OCI-LY7 (cell line): ENCODE measurements around the gene PRSS48. TPM values are rescaled to one million over a fixed set of nuclear protein-coding genes. Genes with fewer than 3 reads are reported as not detected.

Experiments used
- BruUV-seq: library from RNA; stranded (reverse); fragments of 400-500 nt; replicated peaks from 2 replicates; lab custom pipeline; 2021; lab: Mats Ljungman, UMichigan
- CTCF ChIA-PET: fragments of 300-600 bp; sonication (Branson Sonifier 250); formaldehyde crosslinking; loops from one replicate; lab custom pipeline; 2022; ENCODE audit warnings: antibody characterized with exemption; ENCODE audit not compliant: unreplicated experiment; lab: Charles Lee
- POLR2A ChIA-PET: fragments of 300-600 bp; sonication (Branson Sonifier 250); formaldehyde crosslinking; loops from one replicate; lab custom pipeline; 2022; ENCODE audit warnings: antibody characterized with exemption; lab: Charles Lee
- DNase-seq: peaks from one replicate; pipeline ENCODE4 v3.0.0-alpha.2; 2015; ENCODE audit warnings: low spot score
- H2AFZ ChIP-seq: fragments of 200-600 bp; sonication (generic), shearing (Covaris generic); 2 replicates; pipeline ENCODE4 v1.6.1; 2014; ENCODE audit warnings: mild to moderate bottlenecking, antibody characterized with exemption, low read length, moderate library complexity
- H3K27ac ChIP-seq: fragments of 200-600 bp; sonication (generic); 2 replicates; pipeline ENCODE4 v1.5.1; 2014; ENCODE audit warnings: mixed run types, low read depth, mild to moderate bottlenecking, moderate library complexity, low read length, inconsistent platforms; ENCODE audit not compliant: poor library complexity, severe bottlenecking
- H3K36me3 ChIP-seq: fragments of 200-600 bp; sonication (generic); 2 replicates; pipeline ENCODE4 v1.6.1; 2014; ENCODE audit warnings: mild to moderate bottlenecking, antibody characterized with exemption, low read length, moderate library complexity, mixed read lengths; ENCODE audit not compliant: insufficient read depth
- H3K4me1 ChIP-seq: fragments of 200-600 bp; sonication (generic); 2 replicates; pipeline ENCODE4 v1.5.1; 2014; ENCODE audit warnings: mild to moderate bottlenecking, low read length; ENCODE audit not compliant: insufficient read depth, poor library complexity, severe bottlenecking
- H3K4me2 ChIP-seq: fragments of 200-600 bp; sonication (generic); 2 replicates; pipeline ENCODE4 v1.6.1; 2014; ENCODE audit warnings: mild to moderate bottlenecking, low read length
- H3K4me3 ChIP-seq: fragments of 200-600 bp; sonication (generic); 2 replicates; pipeline ENCODE4 v1.5.1; 2014; ENCODE audit warnings: mild to moderate bottlenecking, low read depth, low read length; ENCODE audit not compliant: poor library complexity, severe bottlenecking
- H3K79me2 ChIP-seq: fragments of 200-600 bp; sonication (generic); 2 replicates; pipeline ENCODE4 v1.6.1; 2016; ENCODE audit warnings: low read depth, mild to moderate bottlenecking, low read length, moderate library complexity, mixed read lengths; ENCODE audit not compliant: insufficient read depth
- H3K9me2 ChIP-seq: fragments of 200-600 bp; sonication (generic); 2 replicates; pipeline ENCODE4 v1.6.1; 2016; ENCODE audit warnings: mild to moderate bottlenecking, low read length, mixed read lengths; ENCODE audit not compliant: insufficient read depth
- H3K9me3 ChIP-seq: fragments of 200-600 bp; sonication (generic); 2 replicates; pipeline ENCODE4 v1.6.1; 2014; ENCODE audit warnings: mild to moderate bottlenecking, mixed run types, low read length, mixed read lengths
- H4K20me1 ChIP-seq: fragments of 200-600 bp; sonication (generic); 2 replicates; pipeline ENCODE4 v1.6.1; 2014; ENCODE audit warnings: mild to moderate bottlenecking, antibody characterized with exemption, low read length, moderate library complexity, mixed read lengths; ENCODE audit not compliant: insufficient read depth
- EZH2phosphoT487 ChIP-seq: fragments of 200-600 bp; sonication (generic); IDR thresholded peaks from 2 replicates; pipeline ENCODE4 v1.6.1; 2018; ENCODE audit warnings: low read depth, borderline replicate concordance, mild to moderate bottlenecking, mixed run types, antibody characterized with exemption, low read length, moderate library complexity, mixed read lengths
- intact Hi-C: fragments of 100-400 bp; cut with micrococcal nuclease; formaldehyde crosslinking; loops from one replicate; pipeline ENCODE4 v1.10.0; 2022; ENCODE audit not compliant: unreplicated experiment
- total RNA-seq, 2 experiments: library from RNA; depleted of rRNA in 1 of 2; stranded (reverse); fragments of >200 nt in 1 of 2; shearing (Covaris generic) in 1 of 2; gene quantifications; 2 replicates each; pipeline ENCODE4 v1.2.3, GENCODE V29; 2014 to 2022
- TF ChIP-seq, protein P1 (sequence below): fragments of 200-600 bp; sonication (generic); conservative IDR thresholded peaks from 2 replicates; pipeline ENCODE4 v1.5.1; 2014; ENCODE audit warnings: mild to moderate bottlenecking, antibody characterized with exemption, low read length, moderate library complexity, mixed read lengths

The PRSS48 gene
- total RNA-seq, 2 experiments from 2014 or later, result not detected

DNA sequence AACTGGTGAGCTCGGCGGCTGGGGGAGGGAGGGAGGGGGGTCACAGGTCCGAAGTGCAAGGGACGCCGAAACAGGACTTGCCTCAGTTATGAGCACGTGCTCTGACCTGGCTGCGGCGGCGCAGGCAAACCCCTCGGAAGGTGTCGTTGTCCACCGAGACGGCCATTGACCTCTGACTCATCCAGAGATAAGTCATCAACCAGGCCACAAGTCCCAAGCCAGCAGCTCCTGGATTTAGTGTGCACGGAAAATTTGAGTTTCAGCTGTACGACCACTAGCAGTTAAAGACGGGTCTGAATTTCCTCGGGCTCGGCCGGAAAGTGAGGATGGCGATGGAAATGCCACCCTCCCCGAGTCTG, 47.8 kb downstream of the PRSS48 start:
- ChIA-PET CTCF (no interaction called here), POLR2A (interaction anchor here (0.9 kb wide), 1 partner anchor 173 kb away, joined by 5 read pairs; no protein-coding TSS in a partner anchor)
- TF ChIP-seq, protein P1, sequence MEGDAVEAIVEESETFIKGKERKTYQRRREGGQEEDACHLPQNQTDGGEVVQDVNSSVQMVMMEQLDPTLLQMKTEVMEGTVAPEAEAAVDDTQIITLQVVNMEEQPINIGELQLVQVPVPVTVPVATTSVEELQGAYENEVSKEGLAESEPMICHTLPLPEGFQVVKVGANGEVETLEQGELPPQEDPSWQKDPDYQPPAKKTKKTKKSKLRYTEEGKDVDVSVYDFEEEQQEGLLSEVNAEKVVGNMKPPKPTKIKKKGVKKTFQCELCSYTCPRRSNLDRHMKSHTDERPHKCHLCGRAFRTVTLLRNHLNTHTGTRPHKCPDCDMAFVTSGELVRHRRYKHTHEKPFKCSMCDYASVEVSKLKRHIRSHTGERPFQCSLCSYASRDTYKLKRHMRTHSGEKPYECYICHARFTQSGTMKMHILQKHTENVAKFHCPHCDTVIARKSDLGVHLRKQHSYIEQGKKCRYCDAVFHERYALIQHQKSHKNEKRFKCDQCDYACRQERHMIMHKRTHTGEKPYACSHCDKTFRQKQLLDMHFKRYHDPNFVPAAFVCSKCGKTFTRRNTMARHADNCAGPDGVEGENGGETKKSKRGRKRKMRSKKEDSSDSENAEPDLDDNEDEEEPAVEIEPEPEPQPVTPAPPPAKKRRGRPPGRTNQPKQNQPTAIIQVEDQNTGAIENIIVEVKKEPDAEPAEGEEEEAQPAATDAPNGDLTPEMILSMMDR, result no peak
- TF ChIP-seq EZH2phosphoT487, result no peak
- H4K20me1 ChIP-seq, result no peaks in the 10 kb centered on the region
- no peak overlapping the region for H3K27ac ChIP-seq
- H3K36me3 ChIP-seq, result no peaks in the 10 kb centered on the region
- intact Hi-C loops, result no loop called here
- no peak overlapping the region for H3K4me3 ChIP-seq
- no peaks in the 10 kb centered on the region for H3K9me3 ChIP-seq
- no peak overlapping the region for H3K4me2 ChIP-seq
- BruUV-seq, result no TSS peak
- no peak for DNase-seq
- no peaks in the 10 kb centered on the region for H3K9me2 ChIP-seq
- no peak overlapping the region for H2AFZ ChIP-seq
- H3K4me1 ChIP-seq, result no peaks in the 10 kb centered on the region
- H3K79me2 ChIP-seq, result no peaks in the 10 kb centered on the region

DNA sequence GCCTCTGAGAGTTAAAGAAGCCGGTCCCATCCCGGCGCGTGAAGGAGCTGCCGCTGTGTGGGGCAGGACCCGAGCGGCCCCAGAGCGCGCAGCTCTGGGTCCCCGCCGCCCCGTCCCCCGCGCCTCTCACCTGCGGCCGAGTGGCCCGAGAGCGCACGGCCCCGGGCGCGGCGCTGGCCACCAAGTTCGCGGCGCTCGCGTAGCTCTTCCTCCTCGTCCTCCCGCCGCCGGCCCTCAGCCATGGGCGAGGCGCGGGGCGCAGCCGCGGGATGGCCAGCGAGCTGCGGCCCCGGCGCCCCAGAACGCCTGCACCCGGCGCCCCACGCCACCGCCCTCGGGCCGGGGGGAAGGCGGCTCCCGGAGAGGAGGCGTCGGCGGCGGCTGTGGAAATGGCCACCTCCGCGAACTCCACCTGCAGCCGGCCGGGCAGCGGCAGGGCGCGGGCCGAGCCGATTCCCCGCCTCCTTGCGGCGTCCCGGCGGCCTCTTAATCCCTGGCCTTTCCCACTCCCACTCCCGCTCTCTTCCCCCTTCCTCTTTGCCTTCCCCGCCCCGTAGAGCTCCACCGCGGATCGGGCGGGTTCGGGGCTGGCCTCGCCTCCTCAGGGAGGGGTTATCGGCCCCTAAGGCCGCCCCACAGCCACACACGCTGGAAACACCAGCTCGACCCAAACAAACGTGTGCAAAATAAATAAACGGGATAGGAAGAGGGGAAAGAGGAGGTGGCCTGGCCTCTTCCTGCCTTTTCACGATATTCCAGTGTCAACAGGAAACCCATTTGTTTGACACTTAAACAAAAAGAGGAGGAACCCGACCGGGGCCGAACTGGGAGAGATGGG, 48.4 kb downstream of the PRSS48 start, which contains the start of gene SH3D19:
Gene SH3D19 (minus strand): TSS at position 495 of the 838 bp plus-strand sequence. CDS start 253 bp downstream, at position 242.
- TF ChIP-seq EZH2phosphoT487, result no peak
- TF ChIP-seq, protein P1, result no peak
- intact Hi-C loops, result no loop called here
- H3K79me2 ChIP-seq, result no peaks in the 10 kb centered on the region
- ChIA-PET POLR2A (interaction anchor here (0.9 kb wide), 1 partner anchor 173 kb away, joined by 5 read pairs; no protein-coding TSS in a partner anchor), CTCF (no interaction called here)
- H2AFZ ChIP-seq, result no peak within 1 kb of the TSS
- H3K4me3 ChIP-seq, result no peak within 1 kb of the TSS
- no peak within 1 kb of the TSS for H3K4me2 ChIP-seq
- no peak for DNase-seq
- H4K20me1 ChIP-seq, result no peaks in the 10 kb centered on the region
- no peak within 1 kb of the TSS for H3K27ac ChIP-seq
- no peaks in the 10 kb centered on the region for H3K36me3 ChIP-seq
- BruUV-seq, result no TSS peak
- H3K9me3 ChIP-seq, result no peaks in the 10 kb centered on the region
- no peaks in the 10 kb centered on the region for H3K9me2 ChIP-seq
- no peaks in the 10 kb centered on the region for H3K4me1 ChIP-seq

DNA sequence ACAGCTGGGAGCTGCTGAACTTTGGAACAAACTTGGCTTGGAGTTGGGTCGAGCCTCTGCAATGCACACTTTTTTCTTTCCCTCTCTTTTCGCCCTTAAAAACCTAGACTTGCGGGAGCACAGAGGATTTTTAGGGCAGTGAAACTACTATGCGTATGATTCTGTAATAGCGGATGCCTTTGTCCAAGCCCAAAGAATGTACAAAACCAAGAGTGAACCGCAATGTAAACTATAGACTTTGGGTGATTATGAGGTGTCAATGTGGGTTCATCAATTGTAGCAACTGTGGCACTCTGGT, 48.9 kb downstream of the PRSS48 start:
- H3K27ac ChIP-seq, result no peak overlapping the region
- no peaks in the 10 kb centered on the region for H4K20me1 ChIP-seq
- no peaks in the 10 kb centered on the region for H3K4me1 ChIP-seq
- no peak overlapping the region for H3K4me2 ChIP-seq
- no peaks in the 10 kb centered on the region for H3K9me2 ChIP-seq
- H3K9me3 ChIP-seq, result no peaks in the 10 kb centered on the region
- no peak overlapping the region for H2AFZ ChIP-seq
- DNase-seq, result no peak
- H3K79me2 ChIP-seq, result no peaks in the 10 kb centered on the region
- TF ChIP-seq, protein P1, result no peak
- no peak for TF ChIP-seq EZH2phosphoT487
- no peaks in the 10 kb centered on the region for H3K36me3 ChIP-seq
- POLR2A ChIA-PET, result no interaction called here
- BruUV-seq, result no TSS peak
- no peak overlapping the region for H3K4me3 ChIP-seq
- CTCF ChIA-PET, result no interaction called here
- intact Hi-C loops, result no loop called here
